Measurements from ENCODE around the gene FAM228B.
"Not testable (repeated sequence)": the region's sequence is repeated elsewhere in the genome, so short reads cannot be mapped to it uniquely, and the experiment has no call there.

Gene FAM228B

GRCh38 chr2:24132543-24132942 is 9.3 kb downstream of the FAM228B start:
- Histone ChIP-seq H3K9ac (ENCODE audit: low read depth, low read length, poor library complexity, severe bottlenecking) (no peak overlapping the region), H3K9me2 (replicated peaks; ENCODE audit: low read depth, low read length) (no peaks in the 10 kb centered on the region), H3K4me3 (ENCODE audit: low read length, poor library complexity, severe bottlenecking) (no peak overlapping the region), H3K4me2 (ENCODE audit: low read depth, low read length, poor library complexity, severe bottlenecking) (no peak overlapping the region), H3K27me3 (ENCODE audit: insufficient read depth, low read length, poor library complexity, severe bottlenecking) (no peaks in the 10 kb centered on the region), H3K79me2 (ENCODE audit: insufficient read depth, low read length) (no peaks in the 10 kb centered on the region), H3K36me3 (ENCODE audit: insufficient read depth, low read length) (no peaks in the 10 kb centered on the region), H4K20me1 (ENCODE audit: insufficient read depth, low read length, poor library complexity, severe bottlenecking) (no peaks in the 10 kb centered on the region), H3K9me3 (ENCODE audit: insufficient read depth, low read depth, low read length) (peaks cover 9% of the 10 kb centered on the region; the same call in 1 of the 2 replicates), H2AFZ (ENCODE audit: low read length) (no peak overlapping the region), H3F3A (ENCODE audit: low read depth) (no peaks in the 10 kb centered on the region), H3K4me1 (ENCODE audit: insufficient read depth, low read length, poor library complexity, severe bottlenecking) (no peaks in the 10 kb centered on the region)
- TF ChIP-seq EZH2phosphoT487 (IDR thresholded peaks at IDR 0.05; ENCODE audit: borderline replicate concordance) (no peak), CTCF (conservative IDR thresholded peaks at IDR 0.05; ENCODE audit: low read length) (no peak)

- not testable (repeated sequence) for H3K79me2 ChIP-seq (ENCODE audit: insufficient read depth, low read length); H3K4me3 ChIP-seq (ENCODE audit: low read length, poor library complexity, severe bottlenecking); H3K9ac ChIP-seq (ENCODE audit: low read depth, low read length, poor library complexity, severe bottlenecking); H3K36me3 ChIP-seq (ENCODE audit: insufficient read depth, low read length); H3F3A ChIP-seq (ENCODE audit: low read depth); H4K20me1 ChIP-seq (ENCODE audit: insufficient read depth, low read length, poor library complexity, severe bottlenecking); H3K4me1 ChIP-seq (ENCODE audit: insufficient read depth, low read length, poor library complexity, severe bottlenecking); H2AFZ ChIP-seq (ENCODE audit: low read length); H3K27me3 ChIP-seq (ENCODE audit: insufficient read depth, low read length, poor library complexity, severe bottlenecking); H3K9me3 ChIP-seq (ENCODE audit: insufficient read depth, low read depth, low read length); H3K4me2 ChIP-seq (ENCODE audit: low read depth, low read length, poor library complexity, severe bottlenecking); H3K9me2 ChIP-seq (replicated peaks; ENCODE audit: low read depth, low read length)
These were observed 17.0 kb downstream of the FAM228B start for GRCh38 chr2:24140305-24140704.

GRCh38 chr2:24147364-24147763 is 24.1 kb downstream of the FAM228B start:
- peaks cover 6% of the 10 kb centered on the region; the same call in 1 of the 2 replicates for H3K9me3 ChIP-seq (ENCODE audit: insufficient read depth, low read depth, low read length)
- TF ChIP-seq CTCF (conservative IDR thresholded peaks at IDR 0.05; ENCODE audit: low read length), result no peak
- H3F3A ChIP-seq (ENCODE audit: low read depth), result no peaks in the 10 kb centered on the region
- no peaks in the 10 kb centered on the region for H3K36me3 ChIP-seq (ENCODE audit: insufficient read depth, low read length)
- no peaks in the 10 kb centered on the region for H3K9me2 ChIP-seq (replicated peaks; ENCODE audit: low read depth, low read length)
- H3K27me3 ChIP-seq (ENCODE audit: insufficient read depth, low read length, poor library complexity, severe bottlenecking), result no peaks in the 10 kb centered on the region
- no peak overlapping the region for H3K4me2 ChIP-seq (ENCODE audit: low read depth, low read length, poor library complexity, severe bottlenecking)
- no peak overlapping the region for H3K9ac ChIP-seq (ENCODE audit: low read depth, low read length, poor library complexity, severe bottlenecking)
- H2AFZ ChIP-seq (ENCODE audit: low read length), result no peak overlapping the region
- no peaks in the 10 kb centered on the region for H4K20me1 ChIP-seq (ENCODE audit: insufficient read depth, low read length, poor library complexity, severe bottlenecking)
- H3K79me2 ChIP-seq (ENCODE audit: insufficient read depth, low read length), result no peaks in the 10 kb centered on the region
- no peak overlapping the region for H3K4me3 ChIP-seq (ENCODE audit: low read length, poor library complexity, severe bottlenecking)
- H3K4me1 ChIP-seq (ENCODE audit: insufficient read depth, low read length, poor library complexity, severe bottlenecking), result no peaks in the 10 kb centered on the region

- Histone ChIP-seq H2AFZ (ENCODE audit: low read length) (no peak overlapping the region), H3K36me3 (ENCODE audit: insufficient read depth, low read length) (no peaks in the 10 kb centered on the region), H3K79me2 (ENCODE audit: insufficient read depth, low read length) (no peaks in the 10 kb centered on the region), H4K20me1 (ENCODE audit: insufficient read depth, low read length, poor library complexity, severe bottlenecking) (no peaks in the 10 kb centered on the region), H3K9ac (ENCODE audit: low read depth, low read length, poor library complexity, severe bottlenecking) (no peak overlapping the region), H3K4me3 (ENCODE audit: low read length, poor library complexity, severe bottlenecking) (no peak overlapping the region), H3K9me2 (replicated peaks; ENCODE audit: low read depth, low read length) (no peaks in the 10 kb centered on the region), H3K27me3 (ENCODE audit: insufficient read depth, low read length, poor library complexity, severe bottlenecking) (no peaks in the 10 kb centered on the region), H3K4me2 (ENCODE audit: low read depth, low read length, poor library complexity, severe bottlenecking) (no peak overlapping the region), H3K4me1 (ENCODE audit: insufficient read depth, low read length, poor library complexity, severe bottlenecking) (no peaks in the 10 kb centered on the region), H3F3A (ENCODE audit: low read depth) (no peaks in the 10 kb centered on the region), H3K9me3 (ENCODE audit: insufficient read depth, low read depth, low read length) (peaks cover 6% of the 10 kb centered on the region; the same call in 1 of the 2 replicates)
- TF ChIP-seq CTCF (conservative IDR thresholded peaks at IDR 0.05; ENCODE audit: low read length), result no peak
- TF ChIP-seq EZH2phosphoT487 (IDR thresholded peaks at IDR 0.05; ENCODE audit: borderline replicate concordance), result no peak
These were observed 29.3 kb downstream of the FAM228B start for GRCh38 chr2:24152413-24153197.

Data from Loucy (cell line).